ENCODE results near the gene MYLK.

GRCh38 chr3:123636431-123636841 lies 247.7 kb downstream of the MYLK start:
- no peak for TF ChIP-seq CTCF (IDR thresholded peaks at IDR 0.05)
- no peak for TF ChIP-seq POLR2A (IDR thresholded peaks at IDR 0.05)
